Globus pallidus (tissue), 1 donor: Measurements from ENCODE around the gene AFF3.

Experiments used
- DNase-seq: peaks from one replicate; pipeline ENCODE4 v3.0.0-alpha.2; 2015; ENCODE audit warnings: low spot score

The AFF3 gene

GRCh38 chr2:100010606-100011005, 131.8 kb downstream of the AFF3 start:
- no peak for DNase-seq

- no peak for DNase-seq
Measured at GRCh38 chr2:100009743-100010142, 132.6 kb downstream of the AFF3 start.

- peak; percentile 17 for DNase-seq
Measured at GRCh38 chr2:100008956-100009355, 133.4 kb downstream of the AFF3 start.

GRCh38 chr2:100006516-100006915, 135.9 kb downstream of the AFF3 start:
- DNase-seq = no peak

GRCh38 chr2:100004959-100005387, 137.4 kb downstream of the AFF3 start:
- no peak for DNase-seq

GRCh38 chr2:100004348-100004884, 138.0 kb downstream of the AFF3 start:
- DNase-seq = no peak

- no peak for DNase-seq
Measured at GRCh38 chr2:100002059-100002458, 140.3 kb downstream of the AFF3 start.

GRCh38 chr2:100000915-100001707, 141.3 kb downstream of the AFF3 start:
- no peak for DNase-seq

GRCh38 chr2:99998651-99999320, 143.6 kb downstream of the AFF3 start:
- no peak for DNase-seq

GRCh38 chr2:99989905-99990304, 152.5 kb downstream of the AFF3 start:
- no peak for DNase-seq

GRCh38 chr2:99988599-99988998, 153.8 kb downstream of the AFF3 start:
- DNase-seq = no peak

DNA sequence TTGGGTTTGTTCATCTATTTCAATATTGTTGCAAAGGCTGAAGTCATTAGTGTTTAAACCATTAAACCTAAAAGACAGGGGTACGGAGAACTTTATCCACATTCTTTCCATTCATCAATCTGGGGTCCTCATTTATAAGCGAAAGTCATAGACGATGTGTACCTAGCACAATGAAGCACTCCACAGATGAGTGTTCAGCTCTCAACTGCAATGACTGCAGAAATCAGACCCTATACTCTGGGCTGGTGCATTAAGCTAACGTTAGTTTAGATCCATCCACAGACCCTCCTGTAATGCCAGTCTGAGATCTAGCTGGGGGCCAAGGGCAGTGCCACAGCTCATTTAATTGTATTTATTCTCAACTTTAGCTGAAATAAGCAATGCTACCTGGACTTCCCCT, 155.2 kb downstream of the AFF3 start:
- no peak for DNase-seq

DNA sequence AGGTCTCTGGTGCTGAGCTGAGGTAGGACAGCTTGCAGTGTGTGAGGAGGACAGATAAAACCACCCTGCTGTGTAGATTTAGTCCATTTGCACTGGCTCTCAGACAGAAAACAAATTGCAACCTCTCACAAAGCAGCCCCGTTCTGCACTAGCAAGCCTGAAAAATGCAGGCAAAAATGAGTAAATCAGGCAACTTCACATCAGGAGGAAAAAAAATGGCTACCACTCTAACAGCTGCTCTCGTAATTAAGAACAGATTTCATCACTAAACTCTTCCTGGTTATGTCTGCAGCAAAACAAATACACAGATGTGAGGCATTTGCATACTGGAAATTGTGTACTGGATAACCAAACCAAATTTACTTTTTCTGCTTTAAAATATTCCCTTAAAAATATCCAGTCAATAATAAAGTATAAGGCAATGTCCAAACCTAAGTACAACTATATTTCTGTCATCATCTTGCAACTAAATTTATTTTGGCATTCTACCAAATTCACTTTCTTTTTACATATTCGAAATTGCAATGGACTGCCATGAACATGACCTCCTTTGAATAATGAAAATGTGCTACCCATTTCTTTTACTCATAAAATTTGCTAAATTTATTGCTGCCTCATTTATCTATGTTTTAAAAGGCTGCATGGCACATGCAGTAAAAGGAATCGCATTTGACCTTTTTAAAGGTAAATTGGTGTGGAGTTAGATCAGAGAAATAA, 157.4 kb downstream of the AFF3 start:
- no peak for DNase-seq

DNA sequence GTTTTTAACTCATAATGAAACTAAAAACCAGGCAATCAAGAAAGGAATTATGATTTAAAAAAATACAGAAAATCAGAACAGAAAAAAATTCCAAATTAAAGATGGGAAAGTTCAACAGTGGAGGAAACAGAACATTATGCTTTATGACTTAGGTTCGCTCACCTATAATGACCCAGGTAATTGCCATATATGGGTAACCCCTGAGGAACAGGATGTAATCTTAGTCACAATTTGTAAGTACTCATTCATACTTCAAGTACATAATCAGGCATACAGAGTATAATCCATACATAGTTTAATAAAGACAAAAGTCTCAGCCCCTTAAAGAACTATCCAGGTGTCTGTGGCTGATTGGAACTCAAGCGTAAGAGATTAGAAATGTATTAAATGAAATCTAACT, 159.6 kb downstream of the AFF3 start:
- DNase-seq = no peak

DNA sequence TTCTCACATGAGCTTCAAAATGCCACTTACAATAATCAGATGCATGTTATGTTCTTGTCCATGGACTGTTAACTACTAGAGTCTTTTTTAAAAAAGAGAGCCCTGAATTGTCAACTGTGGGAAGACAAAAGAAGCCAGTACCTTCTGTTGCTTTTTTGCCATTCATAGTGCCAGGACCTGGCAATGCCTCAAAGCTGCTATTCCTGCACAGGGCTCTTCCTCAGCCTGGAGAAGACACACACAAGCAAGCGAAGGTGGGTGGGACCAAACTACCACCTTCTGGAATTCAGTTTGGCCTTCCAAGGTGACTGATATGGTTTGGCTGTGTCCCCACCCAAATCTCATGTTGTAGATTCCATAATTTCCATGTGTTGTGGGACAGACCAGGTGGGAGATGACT, 160.6 kb downstream of the AFF3 start:
- no peak for DNase-seq

DNA sequence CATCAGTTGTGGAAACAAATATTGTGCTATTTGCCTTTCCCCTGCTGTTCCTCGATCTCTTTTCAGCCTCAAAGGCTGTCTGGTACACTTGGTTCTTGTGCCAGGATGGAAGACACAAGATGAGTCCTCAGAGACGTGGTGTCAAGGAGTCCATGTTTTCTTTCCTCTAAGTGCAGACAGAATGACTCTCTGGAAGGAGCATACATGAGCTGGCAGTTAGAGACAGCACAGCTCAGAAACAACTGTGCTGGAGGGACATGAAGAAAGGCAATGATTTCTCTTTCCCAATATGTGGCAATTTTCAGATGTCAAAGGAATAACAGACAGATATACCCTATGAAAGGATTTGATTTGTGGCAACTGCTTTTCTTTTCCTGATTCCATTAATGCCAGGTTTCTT, 162.2 kb downstream of the AFF3 start:
- DNase-seq = no peak

DNA sequence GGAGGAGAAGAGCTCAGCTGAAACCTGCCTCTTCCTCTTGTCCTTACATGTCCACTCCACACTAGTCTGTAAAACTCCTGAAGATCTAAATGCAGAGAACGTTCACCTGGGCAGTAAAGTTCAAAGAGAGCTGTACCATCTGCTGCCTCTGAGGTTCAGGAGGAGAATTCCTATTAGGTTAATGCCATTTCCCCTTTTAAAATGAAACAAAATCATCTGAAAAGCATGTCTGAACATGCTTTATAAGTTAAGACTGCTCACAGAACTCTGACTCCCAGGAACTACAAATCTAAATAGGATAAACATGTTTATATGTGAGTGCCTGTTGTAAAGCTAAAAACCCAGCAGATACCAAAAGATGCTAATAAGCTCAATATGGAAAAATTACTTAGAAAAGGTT, 164.4 kb downstream of the AFF3 start:
- DNase-seq = no peak

DNA sequence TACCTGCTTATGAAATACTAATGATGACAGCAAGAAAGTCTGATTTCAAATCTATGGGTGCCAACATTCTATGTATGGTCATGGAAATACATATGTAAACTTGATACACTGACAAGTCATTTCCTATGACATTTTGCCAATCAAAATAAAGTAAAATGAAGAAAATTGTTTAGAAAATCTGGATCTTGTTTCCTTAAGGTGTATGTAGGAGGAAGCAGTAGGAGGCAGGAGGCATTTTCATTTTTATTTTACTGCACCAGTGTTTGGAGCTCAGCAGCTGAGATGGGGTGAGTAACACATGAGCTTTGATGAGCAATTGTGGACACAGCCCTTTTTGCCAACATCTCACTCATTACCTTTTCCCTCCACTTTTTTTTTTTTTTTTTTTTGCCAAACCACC, 167.0 kb downstream of the AFF3 start:
- no peak for DNase-seq

GRCh38 chr2:99974682-99975375, 167.6 kb downstream of the AFF3 start:
- DNase-seq = no peak

- no peak for DNase-seq
Measured at GRCh38 chr2:99974275-99974674, 168.1 kb downstream of the AFF3 start.

- DNase-seq = no peak
Measured at GRCh38 chr2:99971326-99971900, 171.0 kb downstream of the AFF3 start.
